ENCODE measurements around the gene FYB1. TPM values are rescaled to one million over a fixed set of nuclear protein-coding genes. Genes with fewer than 3 reads are reported as not detected.

The FYB1 gene
- total RNA-seq, 1 experiment from 2014 or later = 0.12 TPM

DNA sequence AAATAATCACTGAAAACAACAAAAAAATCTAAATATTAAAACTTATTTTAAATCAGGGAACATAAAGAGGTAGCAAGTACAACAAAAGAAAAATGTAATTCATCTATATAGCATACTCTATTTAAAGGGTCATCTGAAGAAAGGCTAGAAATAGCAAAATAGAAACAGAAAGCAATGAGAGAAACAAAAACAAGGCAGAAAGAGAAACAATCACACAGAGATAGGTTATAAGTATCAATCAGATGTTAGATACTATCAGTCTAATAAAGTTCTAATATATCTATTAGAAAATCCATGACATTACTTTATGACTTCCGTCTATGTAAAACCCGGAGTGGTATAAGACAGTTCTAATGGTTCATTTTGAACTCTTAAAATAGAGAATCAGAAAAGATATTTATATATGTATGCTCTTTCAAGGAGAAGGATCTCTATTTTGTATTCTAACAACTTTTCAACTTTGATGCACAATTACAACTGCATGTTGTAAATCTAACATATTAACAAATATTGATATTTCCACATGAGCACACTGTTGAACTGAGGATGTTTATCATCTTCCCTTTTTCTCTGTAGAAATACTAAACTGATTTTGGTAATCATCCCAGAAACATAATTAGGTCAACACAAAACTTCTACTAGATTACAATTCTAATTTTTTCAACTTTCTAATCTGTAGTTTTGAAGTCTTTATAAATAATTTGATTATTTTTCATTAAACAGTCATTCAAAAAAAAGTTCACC is 161.0 kb downstream of the FYB1 start:
- intact Hi-C loops (cut with micrococcal nuclease) = no loop called here
- peak overlapping the region; percentile 47 for H3K4me3 Mint-ChIP-seq (ENCODE audit: unreplicated experiment)
- POLR2A ChIA-PET = interaction anchor here (2.1 to 7.6 kb wide), 2 partner anchors 14 to 15 kb away, joined by 5 to 55 read pairs; partner anchors contain the start of gene RICTOR

DNA sequence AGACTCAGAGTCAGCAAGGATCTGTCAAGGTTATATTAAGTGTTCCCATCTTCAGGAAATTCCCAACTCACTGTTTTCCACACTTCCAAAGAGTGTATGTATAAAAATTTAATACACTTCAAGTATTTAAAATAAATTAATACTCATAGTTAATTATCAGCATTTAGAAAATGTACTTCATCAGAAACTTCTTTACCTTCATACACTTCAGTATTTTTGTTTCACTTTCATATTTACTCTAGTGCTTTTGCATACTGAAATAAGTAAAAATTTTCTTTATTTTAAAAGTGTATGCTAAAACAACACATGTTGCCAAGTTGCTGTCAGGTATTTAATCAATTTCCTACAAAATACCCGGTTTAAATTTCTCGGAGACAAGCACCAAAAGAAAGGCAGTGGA is 161.6 kb downstream of the FYB1 start:
- TF ChIP-seq, protein P1, sequence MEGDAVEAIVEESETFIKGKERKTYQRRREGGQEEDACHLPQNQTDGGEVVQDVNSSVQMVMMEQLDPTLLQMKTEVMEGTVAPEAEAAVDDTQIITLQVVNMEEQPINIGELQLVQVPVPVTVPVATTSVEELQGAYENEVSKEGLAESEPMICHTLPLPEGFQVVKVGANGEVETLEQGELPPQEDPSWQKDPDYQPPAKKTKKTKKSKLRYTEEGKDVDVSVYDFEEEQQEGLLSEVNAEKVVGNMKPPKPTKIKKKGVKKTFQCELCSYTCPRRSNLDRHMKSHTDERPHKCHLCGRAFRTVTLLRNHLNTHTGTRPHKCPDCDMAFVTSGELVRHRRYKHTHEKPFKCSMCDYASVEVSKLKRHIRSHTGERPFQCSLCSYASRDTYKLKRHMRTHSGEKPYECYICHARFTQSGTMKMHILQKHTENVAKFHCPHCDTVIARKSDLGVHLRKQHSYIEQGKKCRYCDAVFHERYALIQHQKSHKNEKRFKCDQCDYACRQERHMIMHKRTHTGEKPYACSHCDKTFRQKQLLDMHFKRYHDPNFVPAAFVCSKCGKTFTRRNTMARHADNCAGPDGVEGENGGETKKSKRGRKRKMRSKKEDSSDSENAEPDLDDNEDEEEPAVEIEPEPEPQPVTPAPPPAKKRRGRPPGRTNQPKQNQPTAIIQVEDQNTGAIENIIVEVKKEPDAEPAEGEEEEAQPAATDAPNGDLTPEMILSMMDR (IDR thresholded peaks at IDR 0.05; ENCODE audit: unreplicated experiment) = no peak
- no peaks in the 10 kb centered on the region for H3K9me3 Mint-ChIP-seq (ENCODE audit: unreplicated experiment)
- intact Hi-C loops (cut with micrococcal nuclease) = no loop called here
- H3K27me3 Mint-ChIP-seq (ENCODE audit: insufficient read depth, unreplicated experiment) = no peaks in the 10 kb centered on the region
- CTCF ChIA-PET = interaction anchor here (0.7 kb wide), 1 partner anchor 166 kb away, joined by 3 read pairs; no protein-coding TSS in a partner anchor
- peak overlapping the region; percentile 47 for H3K4me3 Mint-ChIP-seq (ENCODE audit: unreplicated experiment)
- no peak for DNase-seq (ENCODE audit: unreplicated experiment)
- POLR2A ChIA-PET = interaction anchor here (2.1 kb wide), 1 partner anchor 15 kb away, joined by 5 read pairs; no protein-coding TSS in a partner anchor
- BruUV-seq (replicated peaks) = no TSS peak
- H3K4me1 Mint-ChIP-seq (ENCODE audit: insufficient read depth, unreplicated experiment) = peaks cover 18% of the 10 kb centered on the region
- H3K36me3 Mint-ChIP-seq (ENCODE audit: insufficient read depth, unreplicated experiment) = no peaks in the 10 kb centered on the region
- H3K27ac Mint-ChIP-seq (ENCODE audit: low read depth, unreplicated experiment) = no peak overlapping the region

More for the DNA sequence above, 161.0 kb downstream of the FYB1 start:
- Mint-ChIP-seq H3K9me3 (ENCODE audit: unreplicated experiment) (no peaks in the 10 kb centered on the region), H3K27me3 (ENCODE audit: insufficient read depth, unreplicated experiment) (no peaks in the 10 kb centered on the region), H3K27ac (ENCODE audit: low read depth, unreplicated experiment) (no peak overlapping the region), H3K36me3 (ENCODE audit: insufficient read depth, unreplicated experiment) (no peaks in the 10 kb centered on the region), H3K4me1 (ENCODE audit: insufficient read depth, unreplicated experiment) (peaks cover 24% of the 10 kb centered on the region)
- no TSS peak for BruUV-seq (replicated peaks)
- DNase-seq (ENCODE audit: unreplicated experiment) = no peak
- TF ChIP-seq, protein P1 (IDR thresholded peaks at IDR 0.05; ENCODE audit: unreplicated experiment) = no peak
- CTCF ChIA-PET = no interaction called here

DNA sequence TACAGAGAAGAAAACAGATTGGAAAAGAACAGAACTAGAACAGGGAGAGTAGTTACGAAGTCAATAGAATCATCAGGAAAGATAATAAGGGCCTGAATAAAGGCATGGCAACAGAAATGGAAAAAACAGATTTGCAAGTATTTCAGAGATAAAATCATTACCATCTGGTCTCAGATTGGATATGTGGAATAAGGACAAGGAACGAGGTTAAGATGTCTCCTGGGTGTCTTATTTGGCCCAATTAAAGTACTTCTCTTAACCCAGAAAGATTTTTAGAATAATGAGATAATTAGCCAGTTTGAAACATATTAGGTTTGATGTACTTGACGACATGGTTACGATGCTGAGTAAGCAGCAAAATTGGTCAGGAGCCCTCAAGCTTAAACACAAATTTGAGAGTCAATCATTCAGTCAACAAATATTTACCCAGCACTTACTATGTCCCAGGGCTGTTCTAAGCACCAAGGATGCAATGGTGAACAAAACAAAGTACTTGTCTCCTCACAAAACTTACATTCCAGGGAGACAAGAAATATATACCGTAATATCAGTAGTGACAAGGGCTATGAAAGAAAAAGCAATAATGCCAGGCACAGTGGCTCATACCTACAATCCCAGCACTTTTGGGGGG is 163.5 kb downstream of the FYB1 start:
- Mint-ChIP-seq H3K4me3 (ENCODE audit: unreplicated experiment) (no peak overlapping the region), H3K36me3 (ENCODE audit: insufficient read depth, unreplicated experiment) (no peaks in the 10 kb centered on the region), H3K4me1 (ENCODE audit: insufficient read depth, unreplicated experiment) (peaks cover 17% of the 10 kb centered on the region), H3K27me3 (ENCODE audit: insufficient read depth, unreplicated experiment) (no peaks in the 10 kb centered on the region), H3K9me3 (ENCODE audit: unreplicated experiment) (no peaks in the 10 kb centered on the region), H3K27ac (ENCODE audit: low read depth, unreplicated experiment) (no peak overlapping the region)
- DNase-seq (ENCODE audit: unreplicated experiment) = no peak
- ChIA-PET CTCF (no interaction called here), POLR2A (interaction anchor here (2.1 kb wide), 1 partner anchor 16 kb away, joined by 5 read pairs; no protein-coding TSS in a partner anchor)
- TF ChIP-seq, protein P1 (IDR thresholded peaks at IDR 0.05; ENCODE audit: unreplicated experiment) = no peak
- intact Hi-C loops (cut with micrococcal nuclease) = no loop called here
- BruUV-seq (replicated peaks) = no TSS peak

Other genes starting within 250 kb of the FYB1 start
- gene RICTOR, start 145.2 kb downstream of the FYB1 start, total RNA-seq (2022) = 24.8 and 25.7 TPM in 2 replicates
- not detected in 2 replicates for gene C9, start 144.9 kb upstream of the FYB1 start, total RNA-seq (2022)
- 0.68 and 2.1 TPM in 2 replicates for gene DAB2, start 205.4 kb upstream of the FYB1 start, total RNA-seq (2022)

Data from MCF 10A (cell line).